SJSA1 (cell line): Measurements from ENCODE around the gene SEZ6. TPM values are rescaled to one million over a fixed set of nuclear protein-coding genes. Genes with fewer than 3 reads are reported as not detected.

Source experiments
- DNase-seq, 2 experiments: peaks; one replicate each; pipeline ENCODE4 v3.0.0-alpha.2; 2015 to 2020; ENCODE audit warnings: low spot score in 2 of 2, low read depth in 1 of 2
- H3K27ac ChIP-seq: fragments of 250-450 bp; sonication (Bioruptor Pico); 2 replicates; pipeline ENCODE4 v1.5.1; 2020; ENCODE audit warnings: mild to moderate bottlenecking, moderate library complexity
- H3K27me3 ChIP-seq: fragments of 250-450 bp; sonication (Bioruptor Pico); replicated peaks from 2 replicates; pipeline ENCODE4 v1.5.1; 2020; ENCODE audit warnings: mild to moderate bottlenecking, moderate library complexity
- H3K36me3 ChIP-seq: fragments of 250-450 bp; sonication (Bioruptor Pico); 2 replicates; pipeline ENCODE4 v1.5.1; 2020; ENCODE audit warnings: mild to moderate bottlenecking
- H3K4me1 ChIP-seq: fragments of 250-450 bp; sonication (Bioruptor Pico); replicated peaks from 2 replicates; pipeline ENCODE4 v1.6.1; 2021; ENCODE audit warnings: mild to moderate bottlenecking
- H3K4me3 ChIP-seq: fragments of 250-450 bp; sonication (Bioruptor Pico); 2 replicates; pipeline ENCODE4 v1.5.1; 2020; ENCODE audit warnings: mild to moderate bottlenecking
- H3K9me3 ChIP-seq: fragments of 250-450 bp; sonication (Bioruptor Pico); replicated peaks from 2 replicates; pipeline ENCODE4 v1.5.1; 2020; ENCODE audit warnings: mild to moderate bottlenecking
- total RNA-seq: library from RNA; depleted of rRNA; stranded (reverse); fragments of >200 nt; shearing (Covaris generic); gene quantifications from 2 replicates; pipeline ENCODE4 v1.2.3, GENCODE V29; 2014

Gene SEZ6
- total RNA-seq, 1 experiment from 2014 or later, result not detected

GRCh38 chr17:29042026-29042678, 36.3 kb upstream of the SEZ6 start:
- no peak for DNase-seq
- Histone ChIP-seq H3K9me3 (no peaks in the 10 kb centered on the region), H3K27me3 (no peaks in the 10 kb centered on the region; the same call in 1 of the 2 replicates), H3K36me3 (no peaks in the 10 kb centered on the region), H3K4me1 (peaks cover 22% of the 10 kb centered on the region), H3K27ac (no peak overlapping the region), H3K4me3 (no peak overlapping the region)

- H3K4me1 ChIP-seq, result peaks cover 22% of the 10 kb centered on the region
- no peaks in the 10 kb centered on the region for H3K36me3 ChIP-seq
- H3K9me3 ChIP-seq, result no peaks in the 10 kb centered on the region
- H3K4me3 ChIP-seq, result no peak overlapping the region
- no peak for DNase-seq
- no peak overlapping the region for H3K27ac ChIP-seq
- H3K27me3 ChIP-seq, result no peaks in the 10 kb centered on the region
Measured at GRCh38 chr17:29041571-29041970, 35.7 kb upstream of the SEZ6 start.

GRCh38 chr17:29041091-29041490, 35.3 kb upstream of the SEZ6 start:
- H3K4me1 ChIP-seq, result peaks cover 22% of the 10 kb centered on the region
- H3K9me3 ChIP-seq, result no peaks in the 10 kb centered on the region
- H3K36me3 ChIP-seq, result no peaks in the 10 kb centered on the region
- H3K27ac ChIP-seq, result no peak overlapping the region
- H3K4me3 ChIP-seq, result no peak overlapping the region
- H3K27me3 ChIP-seq, result peaks cover under 1% of the 10 kb centered on the region; the same call in 1 of the 2 replicates
- no peak for DNase-seq

- DNase-seq, result peak; percentile 64
- no peak overlapping the region for H3K27ac ChIP-seq
- H3K4me3 ChIP-seq, result no peak overlapping the region
- peaks cover 22% of the 10 kb centered on the region for H3K4me1 ChIP-seq
- peaks cover 4% of the 10 kb centered on the region; the same call in 1 of the 2 replicates for H3K27me3 ChIP-seq
- no peaks in the 10 kb centered on the region; the same call in 1 of the 2 replicates for H3K9me3 ChIP-seq
- no peaks in the 10 kb centered on the region for H3K36me3 ChIP-seq
Measured at GRCh38 chr17:29039764-29040598, 34.1 kb upstream of the SEZ6 start.

- Histone ChIP-seq H3K27ac (no peak overlapping the region), H3K27me3 (peaks cover 4% of the 10 kb centered on the region; the same call in 1 of the 2 replicates), H3K4me3 (no peak overlapping the region), H3K4me1 (peaks cover 13% of the 10 kb centered on the region), H3K9me3 (peaks cover 3% of the 10 kb centered on the region; the same call in 1 of the 2 replicates), H3K36me3 (no peaks in the 10 kb centered on the region)
- DNase-seq, result no peak
Measured at GRCh38 chr17:29038085-29038795, 32.4 kb upstream of the SEZ6 start.

- peaks cover 8% of the 10 kb centered on the region for H3K4me1 ChIP-seq
- H3K27me3 ChIP-seq, result peaks cover 5% of the 10 kb centered on the region; the same call in 1 of the 2 replicates
- no peak overlapping the region for H3K27ac ChIP-seq
- H3K36me3 ChIP-seq, result no peaks in the 10 kb centered on the region
- no peak overlapping the region for H3K4me3 ChIP-seq
- DNase-seq, result no peak
- H3K9me3 ChIP-seq, result peaks cover 3% of the 10 kb centered on the region; the same call in 1 of the 2 replicates
Measured at GRCh38 chr17:29037739-29038084, 31.9 kb upstream of the SEZ6 start.

GRCh38 chr17:29036584-29036983, 30.8 kb upstream of the SEZ6 start:
- H3K4me3 ChIP-seq, result no peak overlapping the region
- H3K4me1 ChIP-seq, result peaks cover 4% of the 10 kb centered on the region
- no peak for DNase-seq
- peaks cover 12% of the 10 kb centered on the region for H3K27me3 ChIP-seq
- H3K36me3 ChIP-seq, result no peaks in the 10 kb centered on the region
- peaks cover 3% of the 10 kb centered on the region; the same call in 1 of the 2 replicates for H3K9me3 ChIP-seq
- H3K27ac ChIP-seq, result no peak overlapping the region

GRCh38 chr17:29034510-29034909, 28.7 kb upstream of the SEZ6 start:
- DNase-seq, result no peak
- peaks cover 3% of the 10 kb centered on the region; the same call in 1 of the 2 replicates for H3K9me3 ChIP-seq
- peaks cover 18% of the 10 kb centered on the region for H3K27me3 ChIP-seq
- no peak overlapping the region for H3K4me3 ChIP-seq
- H3K27ac ChIP-seq, result no peak overlapping the region
- H3K36me3 ChIP-seq, result no peaks in the 10 kb centered on the region
- no peaks in the 10 kb centered on the region for H3K4me1 ChIP-seq

GRCh38 chr17:29032857-29033197, 27.0 kb upstream of the SEZ6 start:
- H3K27me3 ChIP-seq, result peaks cover 24% of the 10 kb centered on the region
- DNase-seq, result no peak
- no peaks in the 10 kb centered on the region for H3K36me3 ChIP-seq
- peaks cover 3% of the 10 kb centered on the region; the same call in 1 of the 2 replicates for H3K9me3 ChIP-seq
- no peak overlapping the region for H3K4me3 ChIP-seq
- H3K27ac ChIP-seq, result no peak overlapping the region
- no peaks in the 10 kb centered on the region for H3K4me1 ChIP-seq

- peaks cover 25% of the 10 kb centered on the region for H3K27me3 ChIP-seq
- H3K27ac ChIP-seq, result no peak overlapping the region
Measured at GRCh38 chr17:29032013-29032856, 26.4 kb upstream of the SEZ6 start.

GRCh38 chr17:29031488-29031887, 25.7 kb upstream of the SEZ6 start:
- peaks cover 25% of the 10 kb centered on the region for H3K27me3 ChIP-seq
- H3K4me3 ChIP-seq, result no peak overlapping the region
- peaks cover 3% of the 10 kb centered on the region; the same call in 1 of the 2 replicates for H3K9me3 ChIP-seq
- no peak overlapping the region for H3K27ac ChIP-seq
- no peak for DNase-seq
- H3K36me3 ChIP-seq, result no peaks in the 10 kb centered on the region
- no peaks in the 10 kb centered on the region for H3K4me1 ChIP-seq

More at GRCh38 chr17:29032013-29032856, 26.4 kb upstream of the SEZ6 start:
- H3K9me3 ChIP-seq, result peaks cover 3% of the 10 kb centered on the region; the same call in 1 of the 2 replicates
- H3K4me1 ChIP-seq, result no peaks in the 10 kb centered on the region
- H3K36me3 ChIP-seq, result no peaks in the 10 kb centered on the region
- no peak for DNase-seq
- H3K4me3 ChIP-seq, result no peak overlapping the region

- DNase-seq, result no peak
- Histone ChIP-seq H3K36me3 (no peaks in the 10 kb centered on the region), H3K27me3 (peaks cover 61% of the 10 kb centered on the region), H3K4me3 (no peak overlapping the region), H3K27ac (no peak overlapping the region), H3K4me1 (no peaks in the 10 kb centered on the region), H3K9me3 (no peaks in the 10 kb centered on the region)
Measured at GRCh38 chr17:29024316-29024952, 18.6 kb upstream of the SEZ6 start.

GRCh38 chr17:29022074-29022473, 16.2 kb upstream of the SEZ6 start:
- Histone ChIP-seq H3K4me3 (no peak overlapping the region), H3K9me3 (no peaks in the 10 kb centered on the region), H3K27me3 (peaks cover 76% of the 10 kb centered on the region), H3K4me1 (no peaks in the 10 kb centered on the region), H3K27ac (no peak overlapping the region), H3K36me3 (no peaks in the 10 kb centered on the region)
- no peak for DNase-seq
